ENCODE results near the gene RNF146. TPM values are rescaled to one million over a fixed set of nuclear protein-coding genes. Genes with fewer than 3 reads are reported as not detected.

RNF146 gene
- total RNA-seq, 3 donors from 2014 or later (not counting 1 experiment from before 2014, with no cell fraction given), result 23.0 to 34.8 (median 25.4) TPM

DNA sequence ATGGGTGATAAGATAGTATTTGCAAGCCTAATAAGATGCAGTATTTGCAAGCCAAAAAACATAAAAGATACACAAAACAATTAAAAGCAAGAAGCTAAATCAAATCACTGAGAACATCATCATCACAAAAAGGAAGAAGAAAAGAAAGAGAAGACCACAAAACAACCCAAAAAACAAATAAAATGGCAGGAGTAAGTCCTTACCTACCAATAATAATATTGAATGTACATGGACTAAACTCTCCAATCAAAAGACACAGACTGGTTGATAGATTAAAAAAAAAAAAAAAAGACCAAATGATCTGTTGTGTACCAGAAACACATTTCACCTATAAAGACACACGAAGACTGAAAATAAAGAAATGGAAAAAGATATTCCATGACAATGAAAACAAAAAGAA lies 39.1 kb downstream of the RNF146 start:
- Histone ChIP-seq H3K27me3 (ENCODE audit: control insufficient read depth, insufficient read depth, low read length) (no peaks in the 10 kb centered on the region), H3K27ac (ENCODE audit: low read length) (no peak overlapping the region), H3K4me3 (ENCODE audit: low read length) (no peak overlapping the region), H3K36me3 (ENCODE audit: control insufficient read depth, insufficient read depth, low read length) (peaks cover 7% of the 10 kb centered on the region), H3K9me3 (ENCODE audit: control insufficient read depth, insufficient read depth, low read length) (no peaks in the 10 kb centered on the region), H3K4me1 (ENCODE audit: control insufficient read depth, insufficient read depth, low read length) (no peaks in the 10 kb centered on the region)
- Mint-ChIP-seq H3K9me3 (peaks cover 0 to 2% of the 10 kb centered on the region in 2 donors), H3K27me3 (ENCODE audit: low read depth in 2 of 2) (no peaks in the 10 kb centered on the region), H3K4me1 (peaks cover 47 to 49% of the 10 kb centered on the region in 2 donors), H3K36me3 (peaks cover 18% of the 10 kb centered on the region), H3K4me3 (no peak overlapping the region), H3K27ac (no peak overlapping the region)
- intact Hi-C loops (cut with micrococcal nuclease), result loop anchor here (10.0 kb wide), 1 partner anchor 239 kb away; no protein-coding TSS in a partner anchor
- ATAC-seq (no peak), DNase-seq (no peak)
- TF ChIP-seq, protein P1, sequence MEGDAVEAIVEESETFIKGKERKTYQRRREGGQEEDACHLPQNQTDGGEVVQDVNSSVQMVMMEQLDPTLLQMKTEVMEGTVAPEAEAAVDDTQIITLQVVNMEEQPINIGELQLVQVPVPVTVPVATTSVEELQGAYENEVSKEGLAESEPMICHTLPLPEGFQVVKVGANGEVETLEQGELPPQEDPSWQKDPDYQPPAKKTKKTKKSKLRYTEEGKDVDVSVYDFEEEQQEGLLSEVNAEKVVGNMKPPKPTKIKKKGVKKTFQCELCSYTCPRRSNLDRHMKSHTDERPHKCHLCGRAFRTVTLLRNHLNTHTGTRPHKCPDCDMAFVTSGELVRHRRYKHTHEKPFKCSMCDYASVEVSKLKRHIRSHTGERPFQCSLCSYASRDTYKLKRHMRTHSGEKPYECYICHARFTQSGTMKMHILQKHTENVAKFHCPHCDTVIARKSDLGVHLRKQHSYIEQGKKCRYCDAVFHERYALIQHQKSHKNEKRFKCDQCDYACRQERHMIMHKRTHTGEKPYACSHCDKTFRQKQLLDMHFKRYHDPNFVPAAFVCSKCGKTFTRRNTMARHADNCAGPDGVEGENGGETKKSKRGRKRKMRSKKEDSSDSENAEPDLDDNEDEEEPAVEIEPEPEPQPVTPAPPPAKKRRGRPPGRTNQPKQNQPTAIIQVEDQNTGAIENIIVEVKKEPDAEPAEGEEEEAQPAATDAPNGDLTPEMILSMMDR (IDR thresholded peaks at IDR 0.05), result no peak
- WGBS (ENCODE audit: insufficient coverage), result no CpG with 5 or more reads among the region's 1 CpG

DNA sequence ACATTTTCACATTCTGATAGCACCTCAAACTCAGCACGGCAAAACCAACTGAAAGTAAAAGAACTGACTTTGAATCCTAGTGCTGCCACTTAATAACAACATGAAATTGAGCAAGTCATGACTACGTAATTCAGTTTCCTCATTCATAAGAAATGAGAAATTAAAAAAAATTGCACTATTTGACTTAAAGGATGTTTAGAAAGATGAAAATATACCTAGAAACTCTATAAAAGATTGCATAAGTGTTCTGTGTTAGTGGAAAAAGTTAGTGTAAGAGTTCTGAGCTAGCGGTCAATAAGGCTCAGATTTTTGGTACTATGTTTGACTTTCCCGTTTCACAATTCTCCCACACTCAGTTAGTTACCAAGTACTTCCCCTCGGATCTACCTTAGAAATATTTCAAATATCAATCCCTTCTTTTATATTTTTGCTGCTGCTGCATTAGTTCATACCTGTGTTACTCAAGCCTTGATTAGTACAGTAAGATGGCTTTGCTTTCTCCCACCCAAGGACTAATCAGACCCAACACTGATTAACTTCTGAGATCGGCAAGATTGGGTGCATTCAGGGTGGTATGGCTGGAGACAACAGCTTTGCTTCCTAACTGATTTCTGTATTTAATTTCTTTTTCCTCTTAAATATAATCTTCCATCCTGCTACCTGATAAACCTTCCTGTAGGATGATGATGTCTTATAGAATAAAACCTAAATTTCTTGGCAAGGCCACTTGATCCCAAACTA lies 50.9 kb downstream of the RNF146 start:
- DNase-seq (no peak), ATAC-seq (no peak)
- H3K27ac Mint-ChIP-seq, result no peak overlapping the region
- no peaks in the 10 kb centered on the region for H3K4me1 ChIP-seq (ENCODE audit: control insufficient read depth, insufficient read depth, low read length)
- peaks cover 42% of the 10 kb centered on the region for H3K36me3 ChIP-seq (ENCODE audit: control insufficient read depth, insufficient read depth, low read length)
- no peaks in the 10 kb centered on the region for H3K27me3 ChIP-seq (ENCODE audit: control insufficient read depth, insufficient read depth, low read length)
- no peaks in the 10 kb centered on the region for H3K27me3 Mint-ChIP-seq (ENCODE audit: low read depth in 2 of 2)
- H3K9me3 Mint-ChIP-seq, result no peaks in the 10 kb centered on the region
- no peak overlapping the region for H3K27ac ChIP-seq (ENCODE audit: low read length)
- H3K4me3 Mint-ChIP-seq, result no peak overlapping the region
- H3K4me1 Mint-ChIP-seq, result peaks cover 0 to 14% of the 10 kb centered on the region in 2 donors
- peaks cover 11% of the 10 kb centered on the region for H3K36me3 Mint-ChIP-seq
- 64% methylated on average over 5 of the region's 6 CpGs for WGBS (ENCODE audit: insufficient coverage)
- intact Hi-C loops (cut with micrococcal nuclease), result no loop called here
- no peak overlapping the region for H3K4me3 ChIP-seq (ENCODE audit: low read length)
- H3K9me3 ChIP-seq (ENCODE audit: control insufficient read depth, insufficient read depth, low read length), result no peaks in the 10 kb centered on the region
- TF ChIP-seq, protein P1 (IDR thresholded peaks at IDR 0.05), result no peak

DNA sequence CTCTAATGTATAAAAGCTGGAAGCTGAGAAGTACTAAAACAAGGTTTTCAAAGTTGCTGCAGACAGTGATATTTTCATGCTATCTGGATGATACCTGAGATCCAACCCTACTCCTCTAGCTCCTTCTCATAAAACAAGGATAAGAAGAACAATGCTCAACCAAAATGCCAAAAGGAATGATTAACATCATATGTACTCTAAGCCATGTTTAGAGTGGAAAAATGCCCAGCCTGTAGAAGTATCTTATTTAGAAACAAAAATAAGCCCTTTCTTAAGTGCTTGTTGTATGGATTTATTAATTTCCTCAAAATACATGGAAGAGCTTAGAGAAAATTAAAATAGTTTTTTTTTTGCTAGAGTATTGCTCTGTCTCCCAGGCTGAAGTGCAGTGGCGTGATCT lies 53.0 kb downstream of the RNF146 start:
- Mint-ChIP-seq H3K27me3 (ENCODE audit: low read depth in 2 of 2) (no peaks in the 10 kb centered on the region), H3K4me1 (peaks cover 0 to 13% of the 10 kb centered on the region in 2 donors), H3K27ac (no peak overlapping the region), H3K9me3 (no peaks in the 10 kb centered on the region), H3K4me3 (no peak overlapping the region), H3K36me3 (peaks cover 11% of the 10 kb centered on the region)
- intact Hi-C loops (cut with micrococcal nuclease), result no loop called here
- H3K4me1 ChIP-seq (ENCODE audit: control insufficient read depth, insufficient read depth, low read length), result no peaks in the 10 kb centered on the region
- no peaks in the 10 kb centered on the region for H3K9me3 ChIP-seq (ENCODE audit: control insufficient read depth, insufficient read depth, low read length)
- TF ChIP-seq, protein P1 (IDR thresholded peaks at IDR 0.05), result no peak
- H3K36me3 ChIP-seq (ENCODE audit: control insufficient read depth, insufficient read depth, low read length), result peaks cover 42% of the 10 kb centered on the region
- ATAC-seq, result no peak
- no peak overlapping the region for H3K4me3 ChIP-seq (ENCODE audit: low read length)
- DNase-seq, result no peak
- no peak overlapping the region for H3K27ac ChIP-seq (ENCODE audit: low read length)
- no peaks in the 10 kb centered on the region for H3K27me3 ChIP-seq (ENCODE audit: control insufficient read depth, insufficient read depth, low read length)
- WGBS (ENCODE audit: insufficient coverage), result 100% methylated on average over 1 of the region's 1 CpG
